Epithelial cell of esophagus (primary cell): Measurements from ENCODE around the gene PROSER2.

Experiments
- DNase-seq: peaks from one replicate; pipeline ENCODE4 v3.0.0; 2010; ENCODE audit warnings: low read depth
- H3K4me3 ChIP-seq: 2 replicates; pipeline ENCODE4 v1.5.1; 2011; ENCODE audit warnings: mild to moderate bottlenecking, low read length, control low read depth
- CTCF ChIP-seq: IDR thresholded peaks from 2 replicates; pipeline ENCODE4 v1.5.1; 2011; ENCODE audit warnings: low read depth, mild to moderate bottlenecking, low read length, control low read depth, inconsistent platforms; ENCODE audit not compliant: insufficient read depth; ENCODE audit errors: missing control alignments

The PROSER2 gene

GRCh38 chr10:11881477-11882417 is 58.6 kb downstream of the PROSER2 start:
- TF ChIP-seq CTCF = no peak
- DNase-seq = peak; percentile 93
- no peak overlapping the region for H3K4me3 ChIP-seq

DNA sequence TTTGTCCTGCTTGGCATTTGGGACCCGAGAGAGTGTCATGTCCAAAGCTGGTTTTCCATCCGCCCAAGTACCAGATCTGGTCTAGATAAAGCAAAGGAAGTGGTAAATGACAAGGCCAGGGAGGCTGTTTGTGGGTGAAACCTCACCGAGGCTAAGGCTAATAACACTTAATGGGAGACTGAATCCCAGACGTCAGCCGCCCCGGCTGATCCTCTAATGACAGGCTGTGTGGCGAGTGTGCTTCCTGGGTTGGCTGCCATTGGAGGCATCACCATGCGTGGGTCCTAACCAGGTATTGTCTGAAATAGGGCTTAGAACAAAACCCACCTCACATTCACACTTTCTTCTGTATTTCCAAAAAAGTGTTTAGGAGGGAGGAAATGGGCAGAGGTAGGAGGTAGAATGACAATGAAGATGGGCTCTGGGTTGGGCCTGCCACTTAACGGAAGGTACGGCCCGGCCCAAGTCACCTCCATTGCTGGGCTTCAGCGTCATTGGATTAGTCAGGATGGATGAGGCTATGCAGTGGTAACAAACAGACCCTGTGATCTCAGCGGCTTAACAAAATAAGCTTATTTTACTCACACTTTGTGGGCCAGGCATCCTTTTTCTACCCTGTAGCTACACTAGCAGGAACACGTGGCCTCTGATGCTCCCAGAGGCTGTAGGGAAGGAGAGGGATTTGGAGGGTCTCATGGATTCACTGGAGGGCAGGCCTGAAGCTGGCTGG is 59.7 kb downstream of the PROSER2 start:
- no peak for DNase-seq
- no peak for TF ChIP-seq CTCF
- H3K4me3 ChIP-seq = no peak overlapping the region

- peak; percentile 89 for DNase-seq
- no peak overlapping the region for H3K4me3 ChIP-seq
- TF ChIP-seq CTCF = no peak
Observed at GRCh38 chr10:11884706-11885423, 61.7 kb downstream of the PROSER2 start.

DNA sequence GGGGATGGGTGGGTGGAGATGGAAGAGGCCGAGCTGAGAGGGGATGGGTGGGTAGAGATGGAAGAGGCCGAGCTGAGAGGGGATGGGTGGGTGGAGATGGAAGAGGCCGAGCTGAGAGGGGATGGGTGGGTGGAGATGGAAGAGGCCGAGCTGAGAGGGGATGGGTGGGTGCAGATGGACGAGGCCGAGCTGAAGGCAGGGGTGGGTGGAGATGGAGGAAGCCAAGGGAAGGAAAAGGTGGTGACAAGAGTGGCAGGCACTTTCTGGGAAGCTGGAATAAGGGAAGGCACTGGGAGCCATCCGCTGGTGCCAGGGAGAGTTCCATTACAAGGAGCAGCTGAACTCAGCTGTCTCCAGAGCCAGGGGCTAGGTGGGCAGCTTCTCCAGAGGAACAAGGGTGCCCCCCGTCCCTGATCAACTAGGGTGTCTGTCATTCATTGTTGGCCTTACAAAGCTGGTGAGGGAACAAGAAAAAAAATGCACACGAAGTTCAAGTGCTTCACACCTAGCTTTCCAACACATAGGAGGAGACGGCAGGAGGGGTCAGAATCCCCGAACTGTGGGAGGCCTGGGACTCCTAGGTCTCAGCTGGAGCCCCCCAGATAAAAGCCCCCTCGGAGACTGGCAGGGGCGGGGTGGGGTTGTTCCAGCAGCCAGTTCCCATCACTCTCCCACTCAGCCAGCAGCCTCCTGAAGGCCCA is 62.4 kb downstream of the PROSER2 start:
- no peak overlapping the region for H3K4me3 ChIP-seq
- TF ChIP-seq CTCF = no peak
- DNase-seq = no peak

DNA sequence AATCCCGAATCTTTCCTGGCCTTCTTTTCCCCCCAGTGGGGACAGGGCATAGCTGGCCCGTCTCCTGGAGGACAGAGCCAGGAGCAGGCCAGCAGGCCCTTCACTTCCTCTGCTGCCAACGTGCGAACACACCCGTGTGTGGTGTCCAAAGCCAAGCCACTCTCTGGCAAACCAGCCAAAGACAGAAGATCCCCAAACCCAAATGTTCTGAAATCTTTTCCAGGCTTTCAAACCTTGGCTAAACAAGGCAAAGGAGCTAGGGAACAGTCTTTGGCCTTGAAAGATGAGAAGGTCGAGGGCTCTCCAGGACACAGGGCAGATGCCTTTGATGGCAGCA is 63.0 kb downstream of the PROSER2 start:
- TF ChIP-seq CTCF = no peak

GRCh38 chr10:11886851-11887250 is 63.7 kb downstream of the PROSER2 start:
- TF ChIP-seq CTCF = no peak
- H3K4me3 ChIP-seq = no peak overlapping the region
- peak; percentile 74 for DNase-seq

More for the DNA sequence above, 63.0 kb downstream of the PROSER2 start:
- no peak for DNase-seq
- no peak overlapping the region for H3K4me3 ChIP-seq
